Measurements from ENCODE around the gene MAIP1. TPM values are rescaled to one million over a fixed set of nuclear protein-coding genes. Genes with fewer than 3 reads are reported as not detected.
A peak's percentile ranks its signal among the peaks of the same experiment; 100 is the strongest.

MAIP1 gene
- total and polyA plus RNA-seq, 9 of the 15 experiments (the other 6 are each of a cell fraction or from before 2014, with no cell fraction given), result 3.6 to 30.0 (median 24.5) TPM

DNA sequence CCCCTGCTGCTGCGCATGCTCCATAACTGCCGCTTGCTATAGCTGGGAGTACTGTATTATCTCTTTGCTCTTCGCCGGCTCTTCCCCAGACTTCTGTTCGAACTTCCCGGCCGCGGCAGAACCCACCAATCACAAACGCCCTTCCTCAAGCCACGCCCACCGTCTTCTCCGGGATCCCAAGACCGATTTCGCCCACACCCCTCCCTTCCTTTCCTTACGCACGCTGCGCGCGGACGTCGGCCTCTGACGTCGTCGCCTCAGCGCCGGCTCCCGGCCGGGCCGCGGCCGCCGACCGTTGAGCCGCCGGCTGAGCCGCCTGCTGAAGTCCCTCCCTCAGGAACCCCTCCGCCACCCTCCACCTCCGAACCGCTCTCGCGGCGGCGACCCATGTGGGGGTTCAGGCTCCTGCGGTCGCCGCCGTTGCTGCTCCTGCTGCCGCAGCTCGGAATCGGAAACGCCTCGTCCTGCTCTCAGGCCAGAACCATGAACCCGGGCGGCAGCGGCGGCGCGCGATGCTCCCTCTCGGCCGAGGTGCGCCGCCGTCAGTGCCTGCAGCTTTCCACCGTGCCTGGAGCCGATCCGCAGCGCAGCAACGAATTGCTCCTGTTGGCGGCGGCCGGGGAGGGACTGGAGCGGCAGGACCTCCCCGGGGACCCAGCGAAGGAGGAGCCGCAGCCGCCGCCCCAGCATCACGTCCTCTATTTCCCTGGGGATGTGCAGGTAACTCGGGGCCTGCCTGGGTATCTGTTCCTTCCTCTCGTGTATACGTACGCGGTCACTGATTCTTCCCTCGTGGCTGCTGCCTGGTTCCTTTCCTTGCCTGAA is 44.1 kb upstream of the MAIP1 start, which contains the start of gene C2orf69 (continued):
- TF ChIP-seq, protein P1, sequence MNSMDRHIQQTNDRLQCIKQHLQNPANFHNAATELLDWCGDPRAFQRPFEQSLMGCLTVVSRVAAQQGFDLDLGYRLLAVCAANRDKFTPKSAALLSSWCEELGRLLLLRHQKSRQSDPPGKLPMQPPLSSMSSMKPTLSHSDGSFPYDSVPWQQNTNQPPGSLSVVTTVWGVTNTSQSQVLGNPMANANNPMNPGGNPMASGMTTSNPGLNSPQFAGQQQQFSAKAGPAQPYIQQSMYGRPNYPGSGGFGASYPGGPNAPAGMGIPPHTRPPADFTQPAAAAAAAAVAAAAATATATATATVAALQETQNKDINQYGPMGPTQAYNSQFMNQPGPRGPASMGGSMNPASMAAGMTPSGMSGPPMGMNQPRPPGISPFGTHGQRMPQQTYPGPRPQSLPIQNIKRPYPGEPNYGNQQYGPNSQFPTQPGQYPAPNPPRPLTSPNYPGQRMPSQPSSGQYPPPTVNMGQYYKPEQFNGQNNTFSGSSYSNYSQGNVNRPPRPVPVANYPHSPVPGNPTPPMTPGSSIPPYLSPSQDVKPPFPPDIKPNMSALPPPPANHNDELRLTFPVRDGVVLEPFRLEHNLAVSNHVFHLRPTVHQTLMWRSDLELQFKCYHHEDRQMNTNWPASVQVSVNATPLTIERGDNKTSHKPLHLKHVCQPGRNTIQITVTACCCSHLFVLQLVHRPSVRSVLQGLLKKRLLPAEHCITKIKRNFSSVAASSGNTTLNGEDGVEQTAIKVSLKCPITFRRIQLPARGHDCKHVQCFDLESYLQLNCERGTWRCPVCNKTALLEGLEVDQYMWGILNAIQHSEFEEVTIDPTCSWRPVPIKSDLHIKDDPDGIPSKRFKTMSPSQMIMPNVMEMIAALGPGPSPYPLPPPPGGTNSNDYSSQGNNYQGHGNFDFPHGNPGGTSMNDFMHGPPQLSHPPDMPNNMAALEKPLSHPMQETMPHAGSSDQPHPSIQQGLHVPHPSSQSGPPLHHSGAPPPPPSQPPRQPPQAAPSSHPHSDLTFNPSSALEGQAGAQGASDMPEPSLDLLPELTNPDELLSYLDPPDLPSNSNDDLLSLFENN (IDR thresholded peaks at IDR 0.05; ENCODE audit: low read depth in 2 of 2, low read length in 2 of 2), result no peak
- TF ChIP-seq TARDBP (IDR thresholded peaks at IDR 0.05), result no peak
- TF ChIP-seq MAFF (IDR thresholded peaks at IDR 0.05; ENCODE audit: low read length), result no peak
- no peak for TF ChIP-seq ADNP (tag; IDR thresholded peaks at IDR 0.05)
- TF ChIP-seq RBFOX2 (IDR thresholded peaks at IDR 0.05; ENCODE audit: low read depth, low read length), result peak; percentile 93
- TF ChIP-seq KAT8 (IDR thresholded peaks at IDR 0.05; ENCODE audit: low read depth), result no peak
- no peak for TF ChIP-seq DPF2 (IDR thresholded peaks at IDR 0.05)
- TF ChIP-seq, protein P2, sequence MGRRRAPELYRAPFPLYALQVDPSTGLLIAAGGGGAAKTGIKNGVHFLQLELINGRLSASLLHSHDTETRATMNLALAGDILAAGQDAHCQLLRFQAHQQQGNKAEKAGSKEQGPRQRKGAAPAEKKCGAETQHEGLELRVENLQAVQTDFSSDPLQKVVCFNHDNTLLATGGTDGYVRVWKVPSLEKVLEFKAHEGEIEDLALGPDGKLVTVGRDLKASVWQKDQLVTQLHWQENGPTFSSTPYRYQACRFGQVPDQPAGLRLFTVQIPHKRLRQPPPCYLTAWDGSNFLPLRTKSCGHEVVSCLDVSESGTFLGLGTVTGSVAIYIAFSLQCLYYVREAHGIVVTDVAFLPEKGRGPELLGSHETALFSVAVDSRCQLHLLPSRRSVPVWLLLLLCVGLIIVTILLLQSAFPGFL (CRISPR knock-in tag; IDR thresholded peaks at IDR 0.05), result no peak
- no peak for TF ChIP-seq HNRNPUL1 (IDR thresholded peaks at IDR 0.05; ENCODE audit: low read length)
- TF ChIP-seq, protein P3, sequence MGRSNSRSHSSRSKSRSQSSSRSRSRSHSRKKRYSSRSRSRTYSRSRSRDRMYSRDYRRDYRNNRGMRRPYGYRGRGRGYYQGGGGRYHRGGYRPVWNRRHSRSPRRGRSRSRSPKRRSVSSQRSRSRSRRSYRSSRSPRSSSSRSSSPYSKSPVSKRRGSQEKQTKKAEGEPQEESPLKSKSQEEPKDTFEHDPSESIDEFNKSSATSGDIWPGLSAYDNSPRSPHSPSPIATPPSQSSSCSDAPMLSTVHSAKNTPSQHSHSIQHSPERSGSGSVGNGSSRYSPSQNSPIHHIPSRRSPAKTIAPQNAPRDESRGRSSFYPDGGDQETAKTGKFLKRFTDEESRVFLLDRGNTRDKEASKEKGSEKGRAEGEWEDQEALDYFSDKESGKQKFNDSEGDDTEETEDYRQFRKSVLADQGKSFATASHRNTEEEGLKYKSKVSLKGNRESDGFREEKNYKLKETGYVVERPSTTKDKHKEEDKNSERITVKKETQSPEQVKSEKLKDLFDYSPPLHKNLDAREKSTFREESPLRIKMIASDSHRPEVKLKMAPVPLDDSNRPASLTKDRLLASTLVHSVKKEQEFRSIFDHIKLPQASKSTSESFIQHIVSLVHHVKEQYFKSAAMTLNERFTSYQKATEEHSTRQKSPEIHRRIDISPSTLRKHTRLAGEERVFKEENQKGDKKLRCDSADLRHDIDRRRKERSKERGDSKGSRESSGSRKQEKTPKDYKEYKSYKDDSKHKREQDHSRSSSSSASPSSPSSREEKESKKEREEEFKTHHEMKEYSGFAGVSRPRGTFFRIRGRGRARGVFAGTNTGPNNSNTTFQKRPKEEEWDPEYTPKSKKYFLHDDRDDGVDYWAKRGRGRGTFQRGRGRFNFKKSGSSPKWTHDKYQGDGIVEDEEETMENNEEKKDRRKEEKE (IDR thresholded peaks at IDR 0.05; ENCODE audit: borderline replicate concordance in 1 of 2, control insufficient read depth in 1 of 2, low read depth in 2 of 2, low read length in 1 of 2), result no peak
- TF ChIP-seq HNRNPL (IDR thresholded peaks at IDR 0.05; ENCODE audit: low read depth, low read length), result no peak
- TF ChIP-seq SRSF1 (IDR thresholded peaks at IDR 0.05; ENCODE audit: low read depth, low read length), result no peak
- no peak for TF ChIP-seq NFIX (CRISPR knock-in tag; IDR thresholded peaks at IDR 0.05; ENCODE audit: low read depth)
- TF ChIP-seq, protein P4, sequence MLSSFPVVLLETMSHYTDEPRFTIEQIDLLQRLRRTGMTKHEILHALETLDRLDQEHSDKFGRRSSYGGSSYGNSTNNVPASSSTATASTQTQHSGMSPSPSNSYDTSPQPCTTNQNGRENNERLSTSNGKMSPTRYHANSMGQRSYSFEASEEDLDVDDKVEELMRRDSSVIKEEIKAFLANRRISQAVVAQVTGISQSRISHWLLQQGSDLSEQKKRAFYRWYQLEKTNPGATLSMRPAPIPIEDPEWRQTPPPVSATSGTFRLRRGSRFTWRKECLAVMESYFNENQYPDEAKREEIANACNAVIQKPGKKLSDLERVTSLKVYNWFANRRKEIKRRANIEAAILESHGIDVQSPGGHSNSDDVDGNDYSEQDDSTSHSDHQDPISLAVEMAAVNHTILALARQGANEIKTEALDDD (IDR thresholded peaks at IDR 0.05), result no peak
- TF ChIP-seq ZNF197 (CRISPR knock-in tag; IDR thresholded peaks at IDR 0.05; ENCODE audit: low read depth), result no peak
- TF ChIP-seq ZNF3 (CRISPR knock-in tag; IDR thresholded peaks at IDR 0.05), result no peak
- peak; percentile 91 for TF ChIP-seq CXXC5 (CRISPR knock-in tag; IDR thresholded peaks at IDR 0.05)
- no peak for TF ChIP-seq ZNF384 (IDR thresholded peaks at IDR 0.05; ENCODE audit: low read depth, low read length)
- no peak for TF ChIP-seq ZZZ3 (IDR thresholded peaks at IDR 0.05)
- TF ChIP-seq TEAD4 (IDR thresholded peaks at IDR 0.05; ENCODE audit: low read length), result no peak
- no peak for TF ChIP-seq TEAD4 (CRISPR knock-in tag; IDR thresholded peaks at IDR 0.05; ENCODE audit: borderline replicate concordance)

Data from K562 (cell line).